Renal cortical epithelial cell (primary cell): Measurements from ENCODE around the gene RERE. TPM values are rescaled to one million over a fixed set of nuclear protein-coding genes. Genes with fewer than 3 reads are reported as not detected.
A peak's percentile ranks its signal among the peaks of the same experiment; 100 is the strongest.
"Not testable (repeated sequence)": the region's sequence is repeated elsewhere in the genome, so short reads cannot be mapped to it uniquely, and the experiment has no call there.

Experiments used
- DNase-seq: peaks from one replicate; pipeline ENCODE4 v3.0.0-alpha.2; 2011; ENCODE audit warnings: low read depth
- total RNA-seq: library from RNA; depleted of rRNA; stranded (reverse); fragments of >200 nt; gene quantifications from 2 replicates; pipeline ENCODE4 v1.2.3, GENCODE V29; 2014

Gene RERE
- total RNA-seq, 1 donor from 2014 or later: 57.8 TPM

DNA sequence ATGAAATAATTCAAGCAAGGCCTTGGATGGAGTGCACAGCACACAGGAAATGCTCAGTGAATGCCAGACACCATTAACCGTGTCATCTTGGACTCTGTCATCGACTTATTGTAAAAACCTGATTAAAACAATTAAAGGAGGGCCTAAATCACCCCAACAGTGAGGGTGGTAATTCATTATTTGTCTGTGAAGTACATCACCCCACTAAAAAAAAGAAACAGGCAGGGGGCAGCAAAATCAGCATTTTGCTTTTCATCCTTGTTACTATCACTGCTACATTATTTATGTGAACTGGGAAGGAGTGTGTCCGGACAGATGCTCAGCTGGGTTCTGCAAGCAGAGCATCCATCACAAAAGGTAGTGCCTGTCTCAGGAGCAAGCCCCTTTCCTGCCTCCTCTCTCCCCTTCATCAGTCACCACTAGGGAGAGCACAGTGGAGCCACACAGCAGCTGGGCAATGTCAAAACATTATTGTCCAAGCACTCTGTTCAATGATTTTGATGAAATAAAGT, 98.5 kb downstream of the RERE start:
- DNase-seq: no peak

DNA sequence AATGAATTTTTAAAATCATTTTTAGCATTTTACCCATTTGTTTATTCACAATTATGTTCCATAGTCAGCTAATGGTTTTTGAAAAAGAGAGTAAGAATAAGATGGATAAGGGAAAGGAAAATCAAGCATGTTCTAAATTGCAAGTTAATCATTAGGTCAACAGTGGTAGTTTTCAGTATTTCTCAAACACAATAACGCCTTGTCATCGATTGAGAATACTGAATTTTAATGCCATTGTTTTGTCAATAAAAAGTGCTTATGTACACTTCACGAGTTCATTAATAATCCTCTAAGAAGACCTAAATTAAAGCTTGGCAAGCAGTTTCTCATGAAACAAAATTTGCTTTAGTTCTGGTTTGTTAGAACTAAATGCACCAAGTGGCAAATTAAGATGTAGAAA, 100.3 kb downstream of the RERE start:
- DNase-seq: peak; percentile 69

DNA sequence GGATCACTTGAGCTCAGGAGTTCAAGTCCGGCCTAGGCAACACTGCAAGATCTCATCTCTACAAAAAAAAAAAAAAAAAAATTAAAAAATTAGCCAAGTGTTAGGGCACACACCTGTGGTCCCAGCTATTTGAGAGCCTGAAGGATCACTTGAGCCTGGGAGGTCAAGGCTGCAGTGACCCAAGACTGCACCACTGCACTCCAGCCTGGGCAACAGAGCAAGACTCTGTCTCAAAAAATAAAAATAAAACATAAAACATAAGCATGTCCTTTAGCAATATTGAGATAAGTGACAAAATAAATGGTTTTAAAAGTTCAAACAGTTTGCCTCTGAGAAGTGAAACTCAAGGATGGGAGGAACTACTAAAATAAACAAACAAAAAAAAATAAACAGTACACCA, 101.2 kb downstream of the RERE start:
- no peak for DNase-seq

DNA sequence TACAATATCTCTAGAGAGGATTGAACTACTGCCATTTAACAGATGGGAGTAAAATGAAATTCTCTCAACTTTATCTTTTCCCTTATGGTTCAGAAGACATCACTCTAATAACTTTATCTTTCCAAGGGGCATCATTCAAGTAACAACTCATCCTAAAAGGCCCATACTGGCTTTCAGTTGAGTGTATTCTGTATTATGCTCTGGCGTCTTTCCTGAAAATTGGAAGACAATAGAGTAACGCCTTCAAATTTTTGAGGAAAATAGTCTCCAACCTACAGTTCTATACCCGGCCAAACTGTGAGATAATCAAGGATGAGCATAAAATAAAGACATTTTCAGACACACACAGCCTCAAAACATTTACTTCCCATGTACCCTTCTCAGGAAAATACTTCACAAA, 103.3 kb downstream of the RERE start:
- DNase-seq: no peak

DNA sequence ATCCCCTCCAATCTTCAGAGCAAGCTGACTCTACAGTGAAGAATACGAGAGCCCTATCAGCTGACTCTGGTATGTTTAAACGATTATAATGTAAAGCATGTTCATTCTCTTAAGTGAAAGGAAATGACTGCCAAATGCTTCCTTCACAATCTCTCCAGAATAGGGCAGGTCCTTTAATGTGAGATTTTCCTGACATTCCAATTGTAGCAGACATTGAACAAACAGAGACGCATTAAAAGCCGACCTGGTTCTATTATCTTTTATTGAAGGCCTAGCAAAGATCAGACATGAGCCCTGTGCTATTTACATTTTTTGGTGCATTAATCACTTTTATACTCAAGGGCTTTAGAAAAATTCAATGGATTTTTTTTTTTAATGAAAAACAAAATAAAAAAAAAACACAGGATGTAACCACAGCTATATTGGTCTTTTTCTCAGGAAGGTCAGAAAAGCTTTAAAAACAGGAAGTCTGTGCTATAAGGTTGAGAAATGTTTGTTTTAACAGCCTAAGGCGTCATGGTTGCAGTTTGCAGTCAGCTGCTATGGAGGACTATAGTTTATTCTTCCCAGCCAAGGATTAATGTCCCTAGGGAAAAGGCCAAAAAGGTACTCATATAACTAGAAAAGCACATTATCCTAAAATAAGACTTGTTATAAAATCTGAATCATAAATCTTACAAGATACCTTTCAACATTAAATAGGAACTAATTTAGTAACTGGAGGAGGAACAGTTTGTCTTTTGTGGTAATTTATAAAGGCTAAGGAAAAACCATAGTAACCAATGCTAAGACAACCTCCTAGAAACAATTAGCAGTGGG, 104.8 kb downstream of the RERE start:
- DNase-seq: peak; percentile 88

GRCh38 chr1:8711873-8712412, 105.5 kb downstream of the RERE start:
- DNase-seq: no peak

DNA sequence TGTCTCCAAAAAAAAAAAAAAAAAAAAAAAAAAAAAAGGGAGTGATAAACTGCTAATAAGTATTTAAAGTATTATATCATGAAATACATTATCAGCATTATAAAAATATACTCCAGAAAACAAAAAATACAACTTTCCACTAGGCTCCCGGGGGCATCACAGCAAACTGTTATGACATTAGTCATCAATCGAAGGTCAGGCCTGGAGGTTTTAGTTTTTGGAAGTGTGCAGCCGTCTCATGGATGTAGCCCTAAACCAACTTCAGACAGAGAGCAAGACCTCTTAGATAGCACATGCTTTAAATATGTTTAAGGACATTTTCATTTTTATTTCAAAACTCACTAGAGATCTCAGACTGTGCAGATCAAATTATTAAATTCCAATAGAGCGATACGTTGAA, 106.3 kb downstream of the RERE start:
- no peak for DNase-seq

DNA sequence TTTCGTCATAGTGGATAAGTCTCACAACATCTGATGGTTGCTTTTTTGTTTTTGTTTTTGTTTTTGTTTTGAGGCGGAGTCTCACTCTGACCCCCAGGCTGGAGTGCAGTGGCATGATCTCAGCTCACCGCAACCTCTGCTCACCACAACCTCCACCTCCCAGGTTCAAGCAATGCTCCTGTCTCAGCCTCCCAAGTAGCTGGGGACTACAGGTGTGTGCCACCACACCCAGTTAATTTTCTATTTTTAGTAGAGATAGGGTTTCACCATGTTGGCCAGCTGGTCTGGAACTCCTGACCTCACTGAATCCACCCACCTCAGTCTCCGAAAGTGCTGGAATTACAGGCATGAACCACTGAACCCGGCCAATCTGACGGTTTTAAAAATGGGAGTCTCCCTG, 109.2 kb downstream of the RERE start:
- no peak for DNase-seq

GRCh38 chr1:8706995-8707396, 110.4 kb downstream of the RERE start:
- no peak for DNase-seq

GRCh38 chr1:8706291-8706690, 111.1 kb downstream of the RERE start:
- no peak for DNase-seq

DNA sequence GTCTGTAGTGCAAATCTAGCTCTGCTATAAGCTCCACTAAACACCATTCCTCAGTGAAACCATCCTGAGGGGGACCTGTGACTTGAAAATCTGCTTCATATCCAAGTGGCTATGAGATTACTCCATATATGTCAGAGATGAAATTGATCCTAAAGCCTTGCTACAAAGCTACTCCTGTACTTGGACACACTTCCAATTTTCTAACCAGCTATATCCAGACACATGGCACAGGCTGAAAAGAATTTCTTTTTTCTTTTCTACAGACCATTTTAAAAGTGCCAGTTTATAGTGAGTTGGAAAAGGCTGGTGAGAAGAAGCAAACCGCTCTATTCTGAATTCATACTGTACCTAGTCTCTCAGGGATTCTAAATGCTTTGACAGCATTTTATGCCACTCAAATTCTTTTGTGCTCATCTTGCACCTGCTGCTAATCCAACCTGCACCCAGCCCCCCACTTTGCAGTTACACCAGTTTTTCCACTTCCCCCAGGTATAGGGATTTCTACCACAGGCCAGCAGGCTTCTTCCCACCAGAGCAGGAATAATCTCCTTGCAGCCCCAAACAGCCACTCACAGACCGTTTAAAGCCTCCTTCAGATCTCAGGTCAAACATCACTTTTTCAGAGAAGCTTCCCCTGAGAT, 112.5 kb downstream of the RERE start:
- no peak for DNase-seq

- peak; percentile 83 for DNase-seq
Measured at GRCh38 chr1:8702850-8703810, 114.3 kb downstream of the RERE start.

DNA sequence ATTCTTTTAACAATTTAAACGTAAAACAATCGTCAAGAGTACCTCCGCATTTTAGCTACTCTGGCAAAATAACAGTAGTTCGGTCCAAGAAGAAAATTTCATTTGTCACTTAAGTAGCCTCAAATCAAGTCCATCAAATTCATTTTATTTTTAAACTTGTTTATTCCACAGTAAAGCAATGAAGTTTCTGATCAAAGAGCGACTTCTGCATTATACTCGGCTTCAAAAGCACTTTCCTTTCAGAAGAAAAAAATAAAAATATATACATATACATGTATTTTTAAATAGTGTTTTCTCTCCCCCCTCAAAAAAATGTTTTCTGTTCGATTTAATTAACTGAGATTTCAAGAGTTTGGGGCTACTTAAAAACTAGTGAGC, 115.0 kb downstream of the RERE start:
- DNase-seq: no peak

DNA sequence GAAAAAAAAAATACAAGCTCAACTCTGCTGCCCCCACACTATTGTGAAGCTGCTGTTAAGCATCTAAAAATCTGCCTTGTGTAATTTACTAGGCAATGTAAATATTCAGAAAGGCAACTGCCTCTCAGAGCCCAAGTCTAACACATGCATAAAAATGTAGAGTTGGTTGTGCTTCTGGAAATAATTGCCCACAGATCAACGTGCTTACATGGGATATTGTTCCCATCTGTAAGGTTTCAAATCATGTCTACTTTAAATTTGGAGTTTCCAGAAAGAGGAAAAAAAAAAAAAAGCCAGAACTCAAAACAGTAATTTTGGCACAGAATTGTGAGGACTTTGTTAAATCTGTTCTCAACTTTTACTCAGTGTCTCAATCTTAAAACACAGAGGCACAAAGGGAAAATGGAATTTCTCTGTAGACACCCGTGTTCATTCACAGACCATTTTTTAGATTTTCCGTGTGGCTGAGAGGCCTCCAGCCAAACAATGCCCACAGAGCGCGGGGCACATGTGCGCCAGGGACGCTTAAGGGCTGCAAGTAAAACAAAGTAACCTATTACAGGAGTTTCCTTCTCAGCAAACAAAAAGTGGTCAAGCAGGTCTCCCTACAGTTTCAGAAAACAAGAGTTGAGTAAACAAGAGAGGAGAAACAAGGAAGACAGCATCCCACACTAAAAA, 115.5 kb downstream of the RERE start:
- DNase-seq: peak; percentile 61

- no peak for DNase-seq
Measured at GRCh38 chr1:8699679-8700078, 117.8 kb downstream of the RERE start.

GRCh38 chr1:8698937-8699447, 118.4 kb downstream of the RERE start:
- DNase-seq: peak; percentile 79

DNA sequence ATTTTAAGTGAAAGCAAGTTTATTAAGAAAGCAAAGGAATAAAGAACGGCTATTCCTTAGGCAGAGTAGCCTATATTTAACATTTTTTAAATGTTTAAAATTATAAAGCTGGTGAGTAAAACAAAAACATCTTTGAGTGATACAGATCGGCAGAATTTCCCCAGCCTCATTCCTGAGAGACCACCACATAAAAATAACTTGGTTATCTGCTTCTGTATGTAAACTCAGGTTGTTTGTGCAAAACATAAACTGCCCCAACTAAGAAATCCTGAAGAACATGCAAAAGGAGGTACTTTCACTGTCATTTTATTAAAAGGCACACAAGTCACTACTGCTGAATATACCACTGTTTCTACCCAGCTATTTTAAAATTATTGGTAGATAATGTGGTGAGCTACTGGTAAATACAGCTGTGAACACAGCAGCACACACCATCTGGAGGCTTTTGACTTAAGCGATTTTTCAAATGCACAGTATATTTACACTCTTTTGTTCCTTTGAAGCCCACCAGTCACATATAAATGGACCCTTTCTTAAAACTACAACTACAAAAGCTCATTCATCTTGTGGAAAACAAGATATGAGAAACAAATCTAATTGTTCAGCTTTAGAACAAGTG, 119.3 kb downstream of the RERE start:
- no peak for DNase-seq

GRCh38 chr1:8695442-8695841, 122.0 kb downstream of the RERE start:
- not testable (repeated sequence) for DNase-seq

- no peak for DNase-seq
Measured at GRCh38 chr1:8693107-8693506, 124.3 kb downstream of the RERE start.

GRCh38 chr1:8691662-8692061, 125.8 kb downstream of the RERE start:
- DNase-seq: no peak

DNA sequence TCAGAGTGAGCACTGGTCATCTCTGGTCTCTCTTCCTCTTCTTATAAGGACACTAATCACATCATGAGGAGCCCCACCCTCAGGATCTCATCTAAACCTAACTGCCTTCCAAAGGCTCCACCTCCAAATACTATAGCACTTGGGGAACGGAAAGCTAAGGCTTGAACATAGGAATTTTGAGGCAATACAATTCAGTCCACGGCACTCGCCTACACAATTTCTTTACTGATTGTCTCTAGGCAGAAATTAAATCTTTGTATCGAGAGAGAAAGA, 127.3 kb downstream of the RERE start:
- no peak for DNase-seq
